Gastroesophageal sphincter (tissue), 3 donors: ENCODE data around the gene SLC17A9.

Source experiments
- EP300 ChIP-seq: sonication (generic); formaldehyde crosslinking; IDR thresholded peaks from one replicate; pipeline ENCODE4 v1.6.1; 2017; ENCODE audit warnings: antibody characterized with exemption, mild to moderate bottlenecking
- POLR2A ChIP-seq, 2 donors: fragments of 450-650 bp; IDR thresholded peaks; one replicate each; pipeline ENCODE4 v1.6.1; 2017; ENCODE audit warnings: antibody characterized with exemption in 2 of 2, mild to moderate bottlenecking in 2 of 2, moderate library complexity in 1 of 2
- POLR2AphosphoS5 ChIP-seq: sonication (generic); formaldehyde crosslinking; IDR thresholded peaks from one replicate; pipeline ENCODE4 v1.6.1; 2017; ENCODE audit warnings: antibody characterized with exemption
- TF ChIP-seq, protein P1 (sequence below), 4 experiments: fragments of 200-600 bp in 2 of 4; fragments of 450-650 bp in 2 of 4; sonication (generic) in 1 of 4; IDR thresholded peaks; one replicate each; pipeline ENCODE4 v1.5.1; 2017 to 2019; ENCODE audit warnings: antibody characterized with exemption in 4 of 4, mild to moderate bottlenecking in 2 of 4, moderate library complexity in 2 of 4

DNA sequence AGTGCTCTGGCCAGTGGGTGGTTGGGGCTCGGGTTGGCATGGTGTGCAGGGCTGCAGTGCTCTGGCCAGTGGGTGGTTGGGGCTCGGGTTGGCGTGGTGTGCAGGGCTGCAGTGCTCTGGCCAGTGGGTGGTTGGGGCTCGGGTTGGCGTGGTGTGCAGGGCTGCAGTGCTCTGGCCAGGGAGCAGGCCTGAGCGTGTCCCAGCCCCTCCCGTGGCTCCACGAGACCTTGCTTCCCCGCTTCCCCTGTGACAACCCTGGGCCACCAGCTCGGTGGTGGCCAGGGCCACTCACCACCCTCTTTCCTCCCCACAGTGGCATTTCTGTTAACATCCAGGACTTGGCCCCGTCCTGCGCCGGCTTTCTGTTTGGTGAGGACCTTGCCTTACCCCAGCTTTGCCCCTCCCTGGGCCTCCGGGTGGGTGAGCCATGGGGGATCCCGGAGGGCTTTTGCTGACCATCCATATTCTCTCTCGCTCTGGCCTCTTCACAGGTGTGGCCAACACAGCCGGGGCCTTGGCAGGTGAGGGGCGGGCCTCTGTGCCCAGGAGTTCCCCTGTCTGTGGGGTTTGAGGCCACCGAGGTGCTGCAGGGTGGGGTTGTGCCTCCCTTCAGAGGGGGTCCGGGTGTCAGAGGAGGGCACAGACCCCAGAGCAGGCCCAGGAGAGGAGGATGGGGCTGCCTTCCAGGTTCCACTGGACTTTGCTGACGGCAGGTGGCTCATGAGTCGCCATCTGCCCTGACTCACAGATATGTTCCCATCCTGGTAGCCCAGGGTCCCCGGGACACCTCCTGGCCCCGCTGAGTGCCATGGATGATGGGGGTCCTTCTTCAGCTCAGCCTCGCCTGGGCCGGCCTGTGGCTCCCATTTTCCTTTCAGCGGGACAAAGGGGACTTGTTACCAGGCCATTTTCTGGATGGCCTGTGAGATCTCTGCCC is 14.0 kb downstream of the SLC17A9 start:
- TF ChIP-seq, protein P1, sequence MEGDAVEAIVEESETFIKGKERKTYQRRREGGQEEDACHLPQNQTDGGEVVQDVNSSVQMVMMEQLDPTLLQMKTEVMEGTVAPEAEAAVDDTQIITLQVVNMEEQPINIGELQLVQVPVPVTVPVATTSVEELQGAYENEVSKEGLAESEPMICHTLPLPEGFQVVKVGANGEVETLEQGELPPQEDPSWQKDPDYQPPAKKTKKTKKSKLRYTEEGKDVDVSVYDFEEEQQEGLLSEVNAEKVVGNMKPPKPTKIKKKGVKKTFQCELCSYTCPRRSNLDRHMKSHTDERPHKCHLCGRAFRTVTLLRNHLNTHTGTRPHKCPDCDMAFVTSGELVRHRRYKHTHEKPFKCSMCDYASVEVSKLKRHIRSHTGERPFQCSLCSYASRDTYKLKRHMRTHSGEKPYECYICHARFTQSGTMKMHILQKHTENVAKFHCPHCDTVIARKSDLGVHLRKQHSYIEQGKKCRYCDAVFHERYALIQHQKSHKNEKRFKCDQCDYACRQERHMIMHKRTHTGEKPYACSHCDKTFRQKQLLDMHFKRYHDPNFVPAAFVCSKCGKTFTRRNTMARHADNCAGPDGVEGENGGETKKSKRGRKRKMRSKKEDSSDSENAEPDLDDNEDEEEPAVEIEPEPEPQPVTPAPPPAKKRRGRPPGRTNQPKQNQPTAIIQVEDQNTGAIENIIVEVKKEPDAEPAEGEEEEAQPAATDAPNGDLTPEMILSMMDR (IDR thresholded peaks at IDR 0.05): no peak
- no peak for TF ChIP-seq POLR2A (IDR thresholded peaks at IDR 0.05)
- TF ChIP-seq EP300: no peak
- no peak for TF ChIP-seq POLR2AphosphoS5
